Gastroesophageal sphincter (tissue), 3 donors: ENCODE results near the gene DYSF.

ENCODE experiments used
- EP300 ChIP-seq: sonication (generic); formaldehyde crosslinking; IDR thresholded peaks from one replicate; pipeline ENCODE4 v1.6.1; 2017; ENCODE audit warnings: antibody characterized with exemption, mild to moderate bottlenecking
- POLR2A ChIP-seq, 2 donors: fragments of 450-650 bp; IDR thresholded peaks; one replicate each; pipeline ENCODE4 v1.6.1; 2017; ENCODE audit warnings: antibody characterized with exemption in 2 of 2, mild to moderate bottlenecking in 2 of 2, moderate library complexity in 1 of 2
- POLR2AphosphoS5 ChIP-seq: sonication (generic); formaldehyde crosslinking; IDR thresholded peaks from one replicate; pipeline ENCODE4 v1.6.1; 2017; ENCODE audit warnings: antibody characterized with exemption
- TF ChIP-seq, protein P1 (sequence below), 4 experiments: fragments of 200-600 bp in 2 of 4; fragments of 450-650 bp in 2 of 4; sonication (generic) in 1 of 4; IDR thresholded peaks; one replicate each; pipeline ENCODE4 v1.5.1; 2017 to 2019; ENCODE audit warnings: antibody characterized with exemption in 4 of 4, mild to moderate bottlenecking in 2 of 4, moderate library complexity in 2 of 4

DNA sequence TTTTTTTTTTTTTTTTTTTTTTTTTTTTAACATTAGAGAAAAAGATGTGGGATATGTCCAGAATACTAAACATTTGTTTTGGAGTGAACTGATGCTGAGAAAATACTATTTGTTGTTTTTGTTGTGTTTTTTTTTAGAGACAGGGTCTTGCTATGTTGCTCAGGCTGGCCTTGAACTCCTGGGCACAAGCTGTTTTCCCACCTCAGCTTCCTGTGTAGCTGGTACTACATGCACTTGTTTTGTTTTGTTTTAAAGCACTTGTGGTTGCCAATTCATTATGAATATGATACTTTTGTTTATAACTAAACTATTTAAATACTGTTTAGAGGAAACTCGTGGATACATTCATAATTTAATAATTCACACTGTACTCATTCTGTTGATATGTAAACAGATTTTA, 33.4 kb upstream of the DYSF start:
- TF ChIP-seq, protein P1, sequence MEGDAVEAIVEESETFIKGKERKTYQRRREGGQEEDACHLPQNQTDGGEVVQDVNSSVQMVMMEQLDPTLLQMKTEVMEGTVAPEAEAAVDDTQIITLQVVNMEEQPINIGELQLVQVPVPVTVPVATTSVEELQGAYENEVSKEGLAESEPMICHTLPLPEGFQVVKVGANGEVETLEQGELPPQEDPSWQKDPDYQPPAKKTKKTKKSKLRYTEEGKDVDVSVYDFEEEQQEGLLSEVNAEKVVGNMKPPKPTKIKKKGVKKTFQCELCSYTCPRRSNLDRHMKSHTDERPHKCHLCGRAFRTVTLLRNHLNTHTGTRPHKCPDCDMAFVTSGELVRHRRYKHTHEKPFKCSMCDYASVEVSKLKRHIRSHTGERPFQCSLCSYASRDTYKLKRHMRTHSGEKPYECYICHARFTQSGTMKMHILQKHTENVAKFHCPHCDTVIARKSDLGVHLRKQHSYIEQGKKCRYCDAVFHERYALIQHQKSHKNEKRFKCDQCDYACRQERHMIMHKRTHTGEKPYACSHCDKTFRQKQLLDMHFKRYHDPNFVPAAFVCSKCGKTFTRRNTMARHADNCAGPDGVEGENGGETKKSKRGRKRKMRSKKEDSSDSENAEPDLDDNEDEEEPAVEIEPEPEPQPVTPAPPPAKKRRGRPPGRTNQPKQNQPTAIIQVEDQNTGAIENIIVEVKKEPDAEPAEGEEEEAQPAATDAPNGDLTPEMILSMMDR (IDR thresholded peaks at IDR 0.05): no peak
- no peak for TF ChIP-seq EP300
- no peak for TF ChIP-seq POLR2AphosphoS5
- TF ChIP-seq POLR2A (IDR thresholded peaks at IDR 0.05): no peak
